ENCODE results near the gene SLC12A5.

The SLC12A5 gene

GRCh38 chr20:46056027-46056833 lies 27.2 kb downstream of the SLC12A5 start:
- no peak for DNase-seq (ENCODE audit: low read depth)

GRCh38 chr20:46056970-46057855 lies 28.2 kb downstream of the SLC12A5 start:
- DNase-seq (ENCODE audit: low read depth): no peak

DNA sequence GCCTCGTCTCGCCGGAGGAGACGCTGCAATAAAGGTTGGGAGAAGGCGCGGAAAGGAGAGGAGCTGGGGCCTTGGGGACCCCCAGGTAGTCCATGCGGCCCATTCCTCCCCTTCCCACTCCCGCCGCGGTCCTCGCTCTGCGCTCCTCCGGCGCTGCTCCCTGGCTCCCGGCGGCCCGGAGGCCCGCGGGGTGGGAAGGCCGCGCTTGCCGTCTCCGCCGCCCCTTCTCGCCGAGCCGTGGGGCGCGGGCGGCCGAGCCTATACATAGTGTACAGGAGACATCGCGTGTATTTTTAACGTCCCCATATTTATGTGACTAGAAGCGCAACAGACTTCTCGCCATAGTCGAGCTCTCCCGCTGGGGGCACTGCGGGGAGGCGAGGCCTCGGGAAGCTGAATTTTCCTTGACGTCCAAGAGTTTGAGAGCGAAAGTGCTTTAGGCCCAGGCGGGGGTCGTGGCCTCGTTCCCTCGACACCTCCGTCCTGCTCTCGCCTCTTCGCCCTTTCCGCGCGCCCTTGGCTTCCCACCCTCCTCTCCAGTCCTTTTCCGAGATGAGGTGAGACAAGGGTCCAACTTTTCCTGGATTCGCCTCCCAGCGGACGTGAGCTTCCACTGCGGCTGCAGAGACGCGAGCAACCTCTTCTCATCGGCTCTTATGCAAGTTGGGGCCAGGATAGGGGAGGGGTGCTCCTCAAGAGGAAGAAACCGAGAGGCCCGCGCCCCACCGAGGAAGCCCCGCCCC lies 29.0 kb downstream of the SLC12A5 start:
- no peak for DNase-seq (ENCODE audit: low read depth)

DNA sequence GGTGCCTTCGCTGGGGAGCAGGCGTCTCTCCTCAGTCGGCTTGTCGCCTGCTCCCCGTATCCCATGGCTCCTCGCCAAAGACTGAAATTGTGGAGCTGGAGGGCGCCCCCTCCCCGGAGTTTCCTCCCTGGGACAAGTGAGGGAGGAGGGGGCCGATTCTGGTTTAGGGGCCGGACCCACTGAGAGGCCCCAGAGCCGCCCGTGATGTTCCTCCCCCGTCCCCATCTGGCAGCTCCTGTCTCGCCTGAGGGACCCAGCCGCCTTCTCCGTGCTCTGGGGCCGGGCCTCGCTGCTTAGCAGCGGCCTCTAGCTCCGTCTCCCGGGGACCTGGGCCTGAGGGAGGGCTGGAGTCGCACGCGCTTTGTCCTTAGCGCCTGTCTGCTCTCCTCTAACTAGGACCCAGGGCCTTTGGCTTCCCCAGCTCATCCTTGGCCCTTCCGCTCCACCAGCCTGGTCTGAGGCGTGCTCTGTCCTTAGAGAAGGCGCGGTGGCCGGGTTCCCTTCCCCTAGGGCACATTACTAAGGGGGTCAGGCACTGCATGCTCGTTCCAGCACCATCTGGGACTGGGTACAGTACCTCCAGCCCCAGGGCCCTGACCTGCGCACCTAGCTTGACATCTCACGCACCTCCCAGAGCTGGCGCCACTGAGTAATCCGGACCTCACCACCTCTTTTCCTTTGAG lies 29.7 kb downstream of the SLC12A5 start:
- no peak for DNase-seq (ENCODE audit: low read depth)

DNA sequence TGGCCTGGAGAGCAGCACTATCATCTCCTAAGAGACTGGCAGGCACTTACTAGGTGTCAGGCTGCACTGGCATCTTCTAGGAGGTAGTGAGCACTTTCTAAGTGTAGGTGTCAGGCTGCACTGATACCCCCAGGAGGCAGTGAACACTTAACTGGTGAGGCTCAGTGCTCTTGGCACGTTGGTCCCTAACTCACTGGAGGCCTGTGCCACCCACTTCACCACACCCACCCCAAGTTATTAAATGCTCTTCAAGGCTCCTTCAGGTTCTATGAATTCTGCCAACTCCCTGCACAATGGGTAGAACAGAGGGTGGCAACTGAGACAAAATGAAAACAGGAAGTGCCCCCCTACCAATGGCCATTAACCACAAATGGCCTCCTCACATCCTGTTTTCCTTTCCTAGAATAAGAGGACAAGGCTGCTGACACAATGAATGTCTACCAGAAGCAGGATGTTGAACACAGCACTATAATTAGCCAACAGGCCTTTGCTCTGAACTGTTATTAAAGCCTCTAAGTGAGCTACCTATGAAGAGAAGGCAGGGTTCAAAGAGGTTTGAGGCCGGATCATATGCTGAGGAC lies 31.4 kb downstream of the SLC12A5 start:
- DNase-seq (ENCODE audit: low read depth): no peak

GRCh38 chr20:46060975-46061374 lies 32.0 kb downstream of the SLC12A5 start:
- DNase-seq (ENCODE audit: low read depth): no peak

- no peak for DNase-seq (ENCODE audit: low read depth)
These were observed 33.1 kb downstream of the SLC12A5 start for GRCh38 chr20:46062151-46062550.

DNA sequence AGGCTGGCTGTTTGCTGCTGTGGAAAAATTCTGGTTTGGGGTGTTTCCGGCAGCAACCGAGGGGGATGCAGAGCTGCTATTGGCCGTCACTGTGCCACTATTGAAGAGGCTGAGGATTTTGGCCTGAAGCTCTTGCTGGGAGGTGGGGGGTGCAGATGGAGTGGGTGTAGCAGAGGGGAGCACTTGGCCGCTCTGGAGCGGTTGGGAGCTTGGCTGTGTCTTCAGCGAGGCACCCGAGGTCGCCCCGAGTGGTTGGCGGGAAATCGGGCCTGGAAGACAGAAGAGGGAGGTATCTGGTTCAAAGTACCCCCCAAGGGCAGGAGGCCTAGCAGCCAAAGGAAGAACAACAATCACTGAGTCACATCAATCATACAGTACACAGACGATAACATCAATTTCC lies 33.6 kb downstream of the SLC12A5 start:
- no peak for DNase-seq (ENCODE audit: low read depth)

GRCh38 chr20:46063151-46063550 lies 34.1 kb downstream of the SLC12A5 start:
- DNase-seq (ENCODE audit: low read depth): no peak

DNA sequence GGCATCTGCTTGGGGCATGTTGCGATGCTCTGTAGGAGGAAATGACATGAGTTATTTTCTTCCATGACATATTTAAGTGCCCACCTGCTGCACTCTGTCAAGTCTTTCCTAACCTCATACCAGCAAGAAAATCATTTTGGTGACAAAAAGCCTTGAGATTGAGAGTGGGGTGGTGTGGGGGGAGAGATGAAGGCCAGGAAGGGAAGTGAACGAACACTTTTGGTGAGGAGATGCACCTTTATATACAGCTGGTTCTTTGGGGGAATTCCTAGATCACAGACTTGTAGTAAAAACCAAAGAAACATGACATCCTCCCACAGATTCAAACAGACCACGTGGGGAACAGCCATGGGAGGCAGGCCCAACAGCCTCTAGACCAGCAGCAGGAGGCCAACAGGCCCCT lies 34.6 kb downstream of the SLC12A5 start:
- no peak for DNase-seq (ENCODE audit: low read depth)

DNA sequence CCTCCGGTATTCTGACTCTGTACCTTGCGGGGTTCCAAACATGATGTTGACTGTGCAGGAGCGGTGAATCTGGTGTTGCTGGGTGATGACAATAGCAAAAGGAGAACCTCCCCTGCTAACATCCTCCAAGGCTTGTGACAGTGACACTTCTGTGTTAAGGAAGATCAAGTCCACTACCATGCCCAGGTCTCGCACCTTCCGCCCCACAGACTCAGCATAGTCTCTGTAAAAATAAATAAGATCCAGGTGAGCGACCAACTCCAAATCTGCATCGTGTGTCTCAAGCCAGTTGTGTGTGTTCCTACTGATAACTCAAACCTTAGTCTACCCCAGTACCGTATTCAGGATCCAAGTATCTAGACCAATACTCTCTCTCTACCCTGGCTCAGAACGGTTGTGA lies 36.0 kb downstream of the SLC12A5 start:
- no peak for DNase-seq (ENCODE audit: low read depth)

GRCh38 chr20:46065691-46066090 lies 36.7 kb downstream of the SLC12A5 start:
- no peak for DNase-seq (ENCODE audit: low read depth)

DNA sequence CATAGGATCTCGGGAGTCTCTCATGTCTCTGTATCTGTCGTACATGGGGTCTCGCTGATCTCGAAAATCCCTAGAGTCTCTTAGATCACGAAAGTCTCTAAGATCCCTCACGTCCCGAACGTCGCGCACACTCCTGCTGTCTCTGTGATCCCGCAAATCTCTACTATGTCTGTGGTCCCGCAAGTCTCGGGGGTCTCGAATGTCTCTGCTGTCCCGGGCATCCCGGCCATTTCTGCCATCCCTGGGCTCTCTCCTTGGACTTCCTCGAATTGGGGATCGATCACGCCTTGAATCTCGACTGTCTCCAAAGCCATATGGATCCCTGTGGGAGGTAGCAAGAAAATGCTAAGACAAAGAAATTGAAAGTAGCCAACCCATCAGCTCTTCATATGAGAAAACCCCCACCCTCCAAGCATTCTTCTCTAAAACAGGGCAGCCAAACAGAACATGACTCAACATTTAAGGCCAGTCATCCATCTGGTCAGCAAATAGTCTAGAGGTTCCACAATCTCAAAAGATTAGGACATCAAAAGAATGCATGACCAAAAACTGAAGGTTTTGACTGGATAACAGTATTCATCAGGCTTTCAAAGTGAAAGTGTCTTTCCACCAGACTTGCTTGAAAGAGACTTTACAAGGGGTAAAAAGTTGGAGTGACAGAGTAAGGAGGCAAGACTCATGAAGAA lies 41.3 kb downstream of the SLC12A5 start:
- no peak for DNase-seq (ENCODE audit: low read depth)

DNA sequence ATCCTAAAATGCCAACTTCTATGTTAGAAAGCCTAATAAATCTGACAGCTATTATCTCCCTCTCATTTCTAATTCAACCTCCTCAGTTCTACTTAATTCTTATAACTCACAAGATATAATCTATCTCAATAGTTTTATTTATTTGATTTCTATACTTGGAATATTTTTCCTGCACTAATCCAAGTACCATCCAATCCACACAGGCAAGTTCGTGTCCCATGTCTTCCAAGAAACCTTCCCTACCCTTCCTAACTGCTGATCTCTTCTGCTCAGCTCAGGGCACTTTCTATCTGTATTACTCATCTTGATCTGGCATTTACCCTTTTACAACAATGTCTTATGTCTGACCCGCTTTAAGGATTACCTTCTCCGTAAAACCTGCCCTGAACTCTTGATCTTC lies 42.6 kb downstream of the SLC12A5 start:
- no peak for DNase-seq (ENCODE audit: low read depth)

- DNase-seq (ENCODE audit: low read depth): no peak
These were observed 44.0 kb downstream of the SLC12A5 start for GRCh38 chr20:46073024-46073423.

GRCh38 chr20:46073443-46073842 lies 44.4 kb downstream of the SLC12A5 start:
- no peak for DNase-seq (ENCODE audit: low read depth)

- no peak for DNase-seq (ENCODE audit: low read depth)
These were observed 45.0 kb downstream of the SLC12A5 start for GRCh38 chr20:46074006-46074405.

- DNase-seq (ENCODE audit: low read depth): no peak
These were observed 47.8 kb downstream of the SLC12A5 start for GRCh38 chr20:46076806-46077205.

DNA sequence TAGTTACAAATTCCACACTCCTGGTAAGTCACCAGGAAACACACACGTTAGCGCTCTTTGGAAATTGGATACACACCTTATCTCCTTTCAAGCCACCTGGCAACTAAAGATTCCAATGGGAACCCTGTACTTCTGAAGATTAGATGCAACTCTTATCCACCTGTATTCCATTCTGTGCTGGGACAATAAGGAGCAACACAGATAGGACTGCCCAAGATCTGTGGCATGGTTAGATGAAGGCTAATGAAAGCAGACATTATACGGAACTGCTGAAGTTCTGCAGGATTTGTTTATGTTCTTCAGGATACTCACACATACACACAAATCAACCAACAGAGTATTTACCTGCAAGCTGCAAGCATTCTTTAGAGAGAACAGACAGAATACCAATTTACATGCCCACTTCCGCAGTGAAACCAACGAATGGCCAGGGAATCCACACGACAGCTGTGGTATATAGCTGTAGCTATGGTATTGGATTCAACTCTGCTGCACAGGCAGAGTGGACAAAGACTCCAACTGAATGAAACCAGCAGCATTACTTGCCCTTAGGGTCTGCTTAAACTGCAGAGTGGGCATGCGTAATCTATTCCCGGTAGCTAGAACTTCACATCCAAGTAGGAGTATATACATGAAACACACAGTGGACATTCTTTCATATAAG lies 48.8 kb downstream of the SLC12A5 start:
- no peak for DNase-seq (ENCODE audit: low read depth)

- no peak for DNase-seq (ENCODE audit: low read depth)
These were observed 49.9 kb downstream of the SLC12A5 start for GRCh38 chr20:46078954-46079353.

Measured in stimulated activated CD8-positive, alpha-beta memory T cell treated with anti-CD3 and anti-CD28 coated beads, Interleukin-12 subunit alpha, Interleukin-12 subunit beta, amount 100 ng/mL, for 4 hours (primary cell).